ENCODE data around the gene SLCO4A1. TPM values are rescaled to one million over a fixed set of nuclear protein-coding genes. Genes with fewer than 3 reads are reported as not detected.

Gene SLCO4A1
- total RNA-seq, 2 donors from 2014 or later: 2.9 to 5.0 TPM

DNA sequence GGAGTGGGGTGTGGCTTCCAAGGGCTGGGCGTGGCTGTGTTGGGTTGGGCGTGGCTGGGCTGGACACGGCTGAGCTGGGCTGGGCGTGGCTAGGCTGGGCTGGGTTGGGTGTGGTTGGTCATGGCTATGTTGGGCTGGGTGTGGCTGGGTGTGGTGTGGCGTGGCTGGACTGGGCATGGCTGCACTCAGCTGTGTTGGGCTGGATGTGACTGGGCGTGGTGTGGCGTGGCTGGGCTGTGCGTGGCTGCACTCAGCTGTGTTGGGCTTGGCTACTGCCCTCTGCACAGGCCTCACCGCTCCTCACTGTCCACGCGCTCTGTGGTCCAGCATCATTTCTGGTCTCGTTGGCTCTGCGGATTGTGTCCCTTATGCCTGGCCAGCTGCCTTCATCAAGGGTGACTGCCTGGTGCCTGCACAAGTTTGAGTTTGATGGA is 43.5 kb upstream of the SLCO4A1 start:
- no peak for DNase-seq
- Histone ChIP-seq H3K4me3 (ENCODE audit: low read length) (no peak overlapping the region), H3K27ac (ENCODE audit: low read depth, low read length) (no peak overlapping the region), H3K4me1 (ENCODE audit: control insufficient read depth, insufficient read depth, low read length) (no peaks in the 10 kb centered on the region), H3K9ac (ENCODE audit: extremely low read depth, low read length, poor library complexity, severe bottlenecking) (no peak overlapping the region), H3K9me3 (ENCODE audit: control insufficient read depth, low read length) (no peaks in the 10 kb centered on the region), H3K36me3 (ENCODE audit: control insufficient read depth, insufficient read depth, low read length) (no peaks in the 10 kb centered on the region), H3K27me3 (ENCODE audit: control insufficient read depth, insufficient read depth, low read length, poor library complexity, severe bottlenecking) (no peaks in the 10 kb centered on the region)
- 91 to 92% methylated on average over 8 to 13 of the region's 13 CpGs for WGBS, 2 experiments (ENCODE audit: insufficient coverage in 1 of 2, insufficient read length in 1 of 2)
- no peaks in the 10 kb centered on the region for H3K9me3 Mint-ChIP-seq
- no peak overlapping the region for H3K27ac Mint-ChIP-seq
- no peaks in the 10 kb centered on the region for H3K36me3 Mint-ChIP-seq (ENCODE audit: low read depth)
- no peak overlapping the region for H3K4me3 Mint-ChIP-seq
- TF ChIP-seq, protein P1, sequence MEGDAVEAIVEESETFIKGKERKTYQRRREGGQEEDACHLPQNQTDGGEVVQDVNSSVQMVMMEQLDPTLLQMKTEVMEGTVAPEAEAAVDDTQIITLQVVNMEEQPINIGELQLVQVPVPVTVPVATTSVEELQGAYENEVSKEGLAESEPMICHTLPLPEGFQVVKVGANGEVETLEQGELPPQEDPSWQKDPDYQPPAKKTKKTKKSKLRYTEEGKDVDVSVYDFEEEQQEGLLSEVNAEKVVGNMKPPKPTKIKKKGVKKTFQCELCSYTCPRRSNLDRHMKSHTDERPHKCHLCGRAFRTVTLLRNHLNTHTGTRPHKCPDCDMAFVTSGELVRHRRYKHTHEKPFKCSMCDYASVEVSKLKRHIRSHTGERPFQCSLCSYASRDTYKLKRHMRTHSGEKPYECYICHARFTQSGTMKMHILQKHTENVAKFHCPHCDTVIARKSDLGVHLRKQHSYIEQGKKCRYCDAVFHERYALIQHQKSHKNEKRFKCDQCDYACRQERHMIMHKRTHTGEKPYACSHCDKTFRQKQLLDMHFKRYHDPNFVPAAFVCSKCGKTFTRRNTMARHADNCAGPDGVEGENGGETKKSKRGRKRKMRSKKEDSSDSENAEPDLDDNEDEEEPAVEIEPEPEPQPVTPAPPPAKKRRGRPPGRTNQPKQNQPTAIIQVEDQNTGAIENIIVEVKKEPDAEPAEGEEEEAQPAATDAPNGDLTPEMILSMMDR (conservative IDR thresholded peaks at IDR 0.05): no peak
- no peaks in the 10 kb centered on the region for H3K4me1 Mint-ChIP-seq
- peaks cover 2% of the 10 kb centered on the region for H3K27me3 Mint-ChIP-seq (ENCODE audit: insufficient read depth)

DNA sequence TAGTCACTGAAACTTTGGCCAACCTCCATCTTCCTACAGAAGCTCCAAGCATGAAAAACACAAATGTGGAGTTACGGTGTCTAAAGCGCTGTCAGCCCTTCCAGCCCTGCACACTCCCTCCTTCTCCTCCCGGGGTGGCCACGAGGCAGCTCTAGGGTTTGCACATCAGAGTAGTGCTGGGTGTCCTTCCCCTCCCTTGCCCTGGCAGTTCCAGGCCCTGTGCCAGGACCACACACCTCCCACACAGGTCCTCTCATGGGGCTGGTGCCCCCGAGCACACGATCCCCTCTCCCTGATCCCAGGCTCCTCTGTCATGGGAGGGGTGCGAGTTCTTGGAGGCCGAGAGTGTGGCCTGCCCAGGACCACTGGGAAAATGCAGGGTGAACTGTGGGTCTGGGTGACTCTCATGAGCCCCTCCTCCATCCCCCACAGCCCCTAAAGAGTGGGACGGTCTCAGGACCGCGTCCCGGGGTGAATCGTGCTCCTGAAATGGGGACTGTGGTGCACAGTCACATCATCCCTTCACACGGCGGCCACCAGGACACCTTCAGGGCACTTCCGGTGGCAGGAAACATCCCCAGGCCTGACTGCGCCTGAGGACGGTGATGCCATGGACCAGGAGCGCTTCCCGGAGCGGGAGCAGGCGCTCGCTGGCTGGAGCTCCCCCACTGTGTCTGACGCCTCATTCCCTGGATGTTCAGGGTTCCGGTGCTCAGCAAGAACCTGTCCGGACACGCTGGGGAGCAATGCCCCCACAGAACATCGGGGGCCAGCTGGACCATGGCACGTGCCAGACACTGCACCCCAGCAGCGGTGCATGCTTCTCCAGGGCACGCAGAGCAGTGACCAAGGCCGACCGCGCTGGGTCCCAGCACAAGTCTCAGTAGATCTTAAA is 42.8 kb upstream of the SLCO4A1 start:
- Mint-ChIP-seq H3K9me3 (no peaks in the 10 kb centered on the region), H3K27ac (no peak overlapping the region), H3K36me3 (ENCODE audit: low read depth) (no peaks in the 10 kb centered on the region), H3K4me3 (no peak overlapping the region), H3K4me1 (no peaks in the 10 kb centered on the region), H3K27me3 (ENCODE audit: insufficient read depth) (peaks cover 2% of the 10 kb centered on the region)
- H3K9me3 ChIP-seq (ENCODE audit: control insufficient read depth, low read length): no peaks in the 10 kb centered on the region
- WGBS, 2 experiments (ENCODE audit: insufficient coverage in 1 of 2, insufficient read length in 1 of 2): 91 to 92% methylated on average over 23 to 34 of the region's 34 CpGs
- no peaks in the 10 kb centered on the region for H3K36me3 ChIP-seq (ENCODE audit: control insufficient read depth, insufficient read depth, low read length)
- no peak overlapping the region for H3K9ac ChIP-seq (ENCODE audit: extremely low read depth, low read length, poor library complexity, severe bottlenecking)
- no peak overlapping the region for H3K4me3 ChIP-seq (ENCODE audit: low read length)
- no peaks in the 10 kb centered on the region for H3K27me3 ChIP-seq (ENCODE audit: control insufficient read depth, insufficient read depth, low read length, poor library complexity, severe bottlenecking)
- no peak for DNase-seq
- no peak overlapping the region for H3K27ac ChIP-seq (ENCODE audit: low read depth, low read length)
- H3K4me1 ChIP-seq (ENCODE audit: control insufficient read depth, insufficient read depth, low read length): no peaks in the 10 kb centered on the region
- TF ChIP-seq, protein P1 (conservative IDR thresholded peaks at IDR 0.05): no peak

DNA sequence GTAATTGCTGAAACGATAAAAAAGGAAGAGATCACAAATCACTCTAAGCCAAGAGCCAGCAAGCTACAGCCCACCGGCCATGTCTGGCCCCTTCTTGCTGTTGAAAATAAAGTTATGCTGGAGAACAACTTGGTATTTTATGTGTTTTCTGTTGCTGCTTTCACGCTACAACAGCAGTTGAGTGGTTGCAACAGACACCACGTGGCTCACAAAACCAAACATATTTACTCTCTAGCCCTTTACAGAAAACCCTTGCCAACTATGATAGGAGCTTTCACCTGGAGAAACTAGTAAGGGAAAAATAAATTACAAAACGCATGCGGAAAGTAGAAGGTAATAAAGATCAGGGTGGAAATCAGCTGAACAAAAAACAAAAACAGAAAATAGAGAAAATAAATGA is 41.1 kb upstream of the SLCO4A1 start:
- no peak for DNase-seq
- H3K27me3 Mint-ChIP-seq (ENCODE audit: insufficient read depth): no peaks in the 10 kb centered on the region

More for the DNA sequence above, 41.1 kb upstream of the SLCO4A1 start:
- Mint-ChIP-seq H3K36me3 (ENCODE audit: low read depth) (no peaks in the 10 kb centered on the region), H3K4me3 (no peak overlapping the region), H3K27ac (no peak overlapping the region), H3K4me1 (no peaks in the 10 kb centered on the region), H3K9me3 (no peaks in the 10 kb centered on the region)
- Histone ChIP-seq H3K9me3 (ENCODE audit: control insufficient read depth, low read length) (no peaks in the 10 kb centered on the region), H3K27ac (ENCODE audit: low read depth, low read length) (no peak overlapping the region), H3K9ac (ENCODE audit: extremely low read depth, low read length, poor library complexity, severe bottlenecking) (no peak overlapping the region), H3K27me3 (ENCODE audit: control insufficient read depth, insufficient read depth, low read length, poor library complexity, severe bottlenecking) (no peaks in the 10 kb centered on the region), H3K4me1 (ENCODE audit: control insufficient read depth, insufficient read depth, low read length) (no peaks in the 10 kb centered on the region), H3K4me3 (ENCODE audit: low read length) (no peak overlapping the region), H3K36me3 (ENCODE audit: control insufficient read depth, insufficient read depth, low read length) (no peaks in the 10 kb centered on the region)
- WGBS, 2 experiments (ENCODE audit: insufficient coverage in 1 of 2, insufficient read length in 1 of 2): 77 to 93% methylated on average over 2 to 6 of the region's 6 CpGs
- TF ChIP-seq, protein P1 (conservative IDR thresholded peaks at IDR 0.05): no peak
